22Rv1 (cell line): ENCODE data around the gene RNF180.

Source experiments
- CTCF ChIP-seq: fragments of 450-650 bp; IDR thresholded peaks from 2 replicates; pipeline ENCODE4 v1.5.1; 2017; ENCODE audit warnings: mild to moderate bottlenecking
- ZFX ChIP-seq: fragments of 450-650 bp; IDR thresholded peaks from 2 replicates; pipeline ENCODE4 v1.6.1; 2017; ENCODE audit warnings: antibody characterized with exemption, borderline replicate concordance

- no peak for TF ChIP-seq CTCF
- TF ChIP-seq ZFX: no peak
Observed at GRCh38 chr5:64145216-64145895, 20.3 kb upstream of the RNF180 start.
